Endodermal cell (in vitro differentiated cells): ENCODE results near the gene PLAC1. TPM values are rescaled to one million over a fixed set of nuclear protein-coding genes. Genes with fewer than 3 reads are reported as not detected.

ENCODE experiments used
- DNase-seq: peaks from one replicate; pipeline ENCODE4 v3.0.0-alpha.2; 2017
- H3K27ac ChIP-seq: 2 replicates; pipeline ENCODE4 v1.5.1; 2013; ENCODE audit warnings: mild to moderate bottlenecking, low read depth, low read length, moderate library complexity
- H3K27me3 ChIP-seq: 2 replicates; pipeline ENCODE4 v1.6.1; 2013; ENCODE audit warnings: mild to moderate bottlenecking, low read length, moderate library complexity; ENCODE audit not compliant: insufficient read depth, control insufficient read depth, poor library complexity, severe bottlenecking
- H3K36me3 ChIP-seq: 2 replicates; pipeline ENCODE4 v1.7.0; 2013; ENCODE audit warnings: mild to moderate bottlenecking, low read length, moderate library complexity; ENCODE audit not compliant: control insufficient read depth, insufficient read depth
- H3K4me1 ChIP-seq: one replicate; pipeline ENCODE4 v1.7.0; 2013; ENCODE audit warnings: low read length; ENCODE audit not compliant: control insufficient read depth, insufficient read depth
- H3K4me3 ChIP-seq: 2 replicates; pipeline ENCODE4 v1.5.1; 2013; ENCODE audit warnings: mild to moderate bottlenecking, low read length, moderate library complexity
- H3K9ac ChIP-seq: 2 replicates; pipeline ENCODE4 v1.6.1; 2013; ENCODE audit warnings: mild to moderate bottlenecking, low read length, moderate library complexity; ENCODE audit not compliant: poor library complexity, severe bottlenecking; ENCODE audit errors: extremely low read depth
- H3K9me3 ChIP-seq: 2 replicates; pipeline ENCODE4 v1.6.1; 2013; ENCODE audit warnings: mild to moderate bottlenecking, low read length, moderate library complexity; ENCODE audit not compliant: control insufficient read depth
- H3K27ac Mint-ChIP-seq: 2 replicates; pipeline ENCODE4 v1.8.0; 2020; ENCODE audit warnings: mixed read lengths
- H3K27me3 Mint-ChIP-seq: 2 replicates; pipeline ENCODE4 v1.8.0; 2021; ENCODE audit warnings: mild to moderate bottlenecking, mixed read lengths; ENCODE audit not compliant: insufficient read depth
- H3K36me3 Mint-ChIP-seq: 2 replicates; pipeline ENCODE4 v1.8.0; 2020; ENCODE audit warnings: low read depth, mixed read lengths
- H3K4me1 Mint-ChIP-seq: 2 replicates; pipeline ENCODE4 v1.8.0; 2020; ENCODE audit warnings: mixed read lengths
- H3K4me3 Mint-ChIP-seq: 2 replicates; pipeline ENCODE4 v1.8.0; 2020; ENCODE audit warnings: mild to moderate bottlenecking, moderate library complexity, mixed read lengths
- H3K9me3 Mint-ChIP-seq: 2 replicates; pipeline ENCODE4 v1.8.0; 2020; ENCODE audit warnings: mild to moderate bottlenecking, mixed read lengths
- CTCF ChIP-seq: fragments of 200-600 bp; sonication (generic); conservative IDR thresholded peaks from 2 replicates; pipeline ENCODE4 v1.5.0; 2021; ENCODE audit warnings: antibody characterized with exemption, mild to moderate bottlenecking
- WGBS, 2 experiments: methylation state at CpG; one replicate each; pipeline versions ENCODE4 v1.1.5 to v1.1.7; 2013; ENCODE audit warnings: missing lambda C conversion rate in 2 of 2, mixed read lengths in 1 of 2; ENCODE audit not compliant: insufficient coverage in 1 of 2, insufficient read length in 1 of 2; 5-methylcytosine and 5-hydroxymethylcytosine counted together
- total RNA-seq, 2 donors: library from RNA; stranded (reverse); fragmentation: NEBNext Ultra II Directional in 1 of 2; extraction: Animal tissue kit (Norgen Biotek cat#: 25700) in 1 of 2; gene quantifications; 2 replicates in 1 of 2; 3 replicates in 1 of 2; pipeline ENCODE4 v1.2.1, GENCODE V29; 2021

The PLAC1 gene
- total RNA-seq, 2 donors from 2014 or later, result not detected

DNA sequence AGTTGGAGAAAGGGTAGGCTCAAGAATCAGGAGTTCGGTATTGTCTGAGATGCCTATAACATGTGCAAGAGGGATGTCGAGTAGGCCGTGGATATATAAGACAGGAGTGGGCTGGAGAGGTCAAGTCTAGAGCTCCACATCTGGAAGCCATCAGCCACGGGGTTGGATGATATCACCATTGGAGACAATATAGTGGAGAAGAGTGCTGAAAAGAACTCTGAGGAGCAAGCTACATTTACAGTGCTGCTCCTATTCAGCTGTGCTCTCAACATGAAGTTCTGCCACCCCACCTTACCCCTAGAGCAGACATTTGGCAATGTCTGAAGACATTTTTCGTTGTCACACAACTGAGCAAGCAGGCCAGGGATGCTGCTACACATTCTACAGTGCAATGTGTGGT lies 20.9 kb upstream of the PLAC1 start:
- Histone ChIP-seq H3K9ac (no peak overlapping the region), H3K27ac (no peak overlapping the region), H3K27me3 (no peaks in the 10 kb centered on the region), H3K36me3 (no peaks in the 10 kb centered on the region), H3K4me1 (no peaks in the 10 kb centered on the region), H3K4me3 (no peak overlapping the region), H3K9me3 (no peaks in the 10 kb centered on the region)
- Mint-ChIP-seq H3K4me3 (no peak overlapping the region), H3K27me3 (no peaks in the 10 kb centered on the region), H3K36me3 (no peaks in the 10 kb centered on the region), H3K4me1 (no peaks in the 10 kb centered on the region), H3K27ac (no peak overlapping the region), H3K9me3 (peaks cover 62% of the 10 kb centered on the region)
- TF ChIP-seq CTCF, result no peak
- no peak for DNase-seq
- WGBS, 2 experiments, result 86 to 90% methylated on average over 2 to 5 of the region's 5 CpGs

- Mint-ChIP-seq H3K4me1 (no peaks in the 10 kb centered on the region), H3K27ac (no peak overlapping the region), H3K4me3 (no peak overlapping the region), H3K27me3 (no peaks in the 10 kb centered on the region), H3K9me3 (peaks cover 56% of the 10 kb centered on the region), H3K36me3 (no peaks in the 10 kb centered on the region)
- no peak overlapping the region for H3K9ac ChIP-seq
- 88% methylated on average over 4 of the region's 4 CpGs; no CpG with 5 or more reads in 1 of the 2 experiments for WGBS, 2 experiments
- TF ChIP-seq CTCF, result no peak
- no peaks in the 10 kb centered on the region for H3K27me3 ChIP-seq
- DNase-seq, result no peak
- H3K4me3 ChIP-seq, result no peak overlapping the region
- no peaks in the 10 kb centered on the region for H3K9me3 ChIP-seq
- H3K27ac ChIP-seq, result no peak overlapping the region
- no peaks in the 10 kb centered on the region for H3K4me1 ChIP-seq
- H3K36me3 ChIP-seq, result no peaks in the 10 kb centered on the region
Measured at GRCh38 chrX:134677332-134677731, 19.1 kb upstream of the PLAC1 start.

DNA sequence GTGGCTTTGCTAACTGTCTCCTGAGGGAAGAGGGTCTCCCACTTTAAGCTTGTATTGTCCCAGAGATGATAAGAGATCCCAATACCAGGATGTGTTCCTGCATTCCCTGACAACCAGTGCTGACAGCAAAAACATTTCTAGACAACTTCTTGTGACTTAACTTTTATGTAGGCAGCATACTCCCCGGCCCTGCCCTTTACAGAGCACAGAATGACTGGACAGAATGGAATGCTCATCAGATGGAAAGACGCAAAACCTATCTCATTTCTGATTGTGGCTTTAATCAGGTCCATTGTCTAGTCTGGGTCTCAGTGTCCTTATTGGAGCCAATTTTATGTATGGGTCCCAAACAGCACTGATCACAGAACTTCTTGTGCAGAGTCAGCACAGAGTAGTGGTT lies 18.2 kb upstream of the PLAC1 start:
- Histone ChIP-seq H3K27ac (no peak overlapping the region), H3K27me3 (no peaks in the 10 kb centered on the region), H3K9ac (no peak overlapping the region), H3K9me3 (no peaks in the 10 kb centered on the region), H3K4me1 (no peaks in the 10 kb centered on the region), H3K36me3 (no peaks in the 10 kb centered on the region), H3K4me3 (no peak overlapping the region)
- DNase-seq, result no peak
- H3K4me1 Mint-ChIP-seq, result no peaks in the 10 kb centered on the region
- H3K4me3 Mint-ChIP-seq, result no peak overlapping the region
- no peak overlapping the region for H3K27ac Mint-ChIP-seq
- H3K9me3 Mint-ChIP-seq, result peaks cover 55% of the 10 kb centered on the region
- no peaks in the 10 kb centered on the region for H3K27me3 Mint-ChIP-seq
- H3K36me3 Mint-ChIP-seq, result no peaks in the 10 kb centered on the region
- 68 to 96% methylated on average over 2 of the region's 2 CpGs for WGBS, 2 experiments
- no peak for TF ChIP-seq CTCF
